HG02642 (cell line): ENCODE data around the gene HSPA9.

Source experiments
- ATAC-seq: cut with Tn5 transposase; IDR thresholded peaks from one replicate; pipeline ENCODE4 v1.9.1; 2021; ENCODE audit warnings: mild to moderate bottlenecking; ENCODE audit not compliant: unreplicated experiment, poor library complexity

The HSPA9 gene

GRCh38 chr5:138596105-138596881 lies 21.1 kb upstream of the HSPA9 start:
- no peak for ATAC-seq

GRCh38 chr5:138595180-138595795 lies 20.1 kb upstream of the HSPA9 start:
- no peak for ATAC-seq

GRCh38 chr5:138594305-138595058 lies 19.3 kb upstream of the HSPA9 start:
- no peak for ATAC-seq

GRCh38 chr5:138588013-138588788 lies 13.0 kb upstream of the HSPA9 start:
- no peak for ATAC-seq

- no peak for ATAC-seq
Measured at GRCh38 chr5:138585157-138585556, 10.0 kb upstream of the HSPA9 start.

GRCh38 chr5:138583984-138584637 lies 8.9 kb upstream of the HSPA9 start:
- no peak for ATAC-seq

- no peak for ATAC-seq
Measured at GRCh38 chr5:138582959-138583358, 7.8 kb upstream of the HSPA9 start.

GRCh38 chr5:138580777-138581176 lies 5.6 kb upstream of the HSPA9 start:
- ATAC-seq: no peak

GRCh38 chr5:138580001-138580400 lies 4.8 kb upstream of the HSPA9 start:
- ATAC-seq: no peak

GRCh38 chr5:138579517-138579863 lies 4.3 kb upstream of the HSPA9 start:
- no peak for ATAC-seq

- ATAC-seq: no peak
Measured at GRCh38 chr5:138577452-138577851, 2.3 kb upstream of the HSPA9 start.

GRCh38 chr5:138574744-138575193 lies 432 bp downstream of the HSPA9 start:
- ATAC-seq: no peak

- ATAC-seq: no peak
Measured at GRCh38 chr5:138573949-138574670, 1.1 kb downstream of the HSPA9 start.

GRCh38 chr5:138573223-138573622 lies 2.0 kb downstream of the HSPA9 start:
- no peak for ATAC-seq

GRCh38 chr5:138570871-138571270 lies 4.3 kb downstream of the HSPA9 start:
- no peak for ATAC-seq

GRCh38 chr5:138569782-138570181 lies 5.4 kb downstream of the HSPA9 start:
- no peak for ATAC-seq

GRCh38 chr5:138568061-138568824 lies 7.0 kb downstream of the HSPA9 start:
- ATAC-seq: no peak

GRCh38 chr5:138566792-138567191 lies 8.4 kb downstream of the HSPA9 start:
- no peak for ATAC-seq
